K562 (cell line): ENCODE results near the gene XKR7. TPM values are rescaled to one million over a fixed set of nuclear protein-coding genes. Genes with fewer than 3 reads are reported as not detected.

Experiments used
- DACH1 ChIP-seq: fragments of 450-650 bp; IDR thresholded peaks from 2 replicates; pipeline ENCODE4 v1.6.1; 2018; ENCODE audit not compliant: partially characterized antibody
- DNMT1 ChIP-seq: fragments of 450-650 bp; IDR thresholded peaks from 2 replicates; pipeline ENCODE4 v1.6.1; 2016; ENCODE audit warnings: antibody characterized with exemption, mild to moderate bottlenecking
- DPF2 ChIP-seq: fragments of 450-650 bp; IDR thresholded peaks from 2 replicates; pipeline ENCODE4 v1.6.1; 2016
- GABPB2 ChIP-seq: fragments of 250-450 bp; sonication (Bioruptor Pico); conservative IDR thresholded peaks from 2 replicates; pipeline ENCODE4 v1.5.1; 2021; ENCODE audit warnings: mild to moderate bottlenecking
- GTF2E2 ChIP-seq: fragments of 200-800 bp; sonication (Bioruptor generic); IDR thresholded peaks from 2 replicates; pipeline ENCODE4 v1.6.1; 2016; ENCODE audit warnings: missing genetic modification characterization, missing compliant biosample characterization
- HDAC6 ChIP-seq: IDR thresholded peaks from 2 replicates; pipeline ENCODE4 v1.6.1; 2012; ENCODE audit warnings: low read depth, mild to moderate bottlenecking, control low read depth, inconsistent platforms, low read length, moderate library complexity
- KAT8 ChIP-seq: fragments of 450-650 bp; IDR thresholded peaks from 2 replicates; pipeline ENCODE4 v1.6.1; 2016; ENCODE audit warnings: low read depth, mild to moderate bottlenecking
- MCM3 ChIP-seq: fragments of 450-650 bp; IDR thresholded peaks from 2 replicates; pipeline ENCODE4 v1.6.1; 2016
- MIER1 ChIP-seq: fragments of 450-650 bp; IDR thresholded peaks from 2 replicates; pipeline ENCODE4 v1.6.1; 2016; ENCODE audit warnings: antibody characterized with exemption, mild to moderate bottlenecking, low read depth
- NFATC3 ChIP-seq: fragments of 450-650 bp; IDR thresholded peaks from 2 replicates; pipeline ENCODE4 v1.6.1; 2017; ENCODE audit warnings: mild to moderate bottlenecking
- NFYB ChIP-seq: IDR thresholded peaks from 2 replicates; pipeline ENCODE4 v1.6.1; 2011; ENCODE audit warnings: mild to moderate bottlenecking, moderate library complexity; ENCODE audit not compliant: insufficient read length; ENCODE audit errors: extremely low read depth
- NRF1 ChIP-seq, 2 experiments: fragments of 450-650 bp; IDR thresholded peaks in 1 of 2; conservative IDR thresholded peaks in 1 of 2; 2 replicates each; pipeline ENCODE4 v1.6.1; 2014; ENCODE audit warnings: mild to moderate bottlenecking in 2 of 2
- PRPF4 ChIP-seq: fragments of 200-400 bp; formaldehyde crosslinking; IDR thresholded peaks from one replicate; pipeline ENCODE4 v1.6.1; 2017; ENCODE audit warnings: low read length, low read depth, mild to moderate bottlenecking; ENCODE audit not compliant: insufficient read depth, poor library complexity, severe bottlenecking
- SNIP1 ChIP-seq: fragments of 450-650 bp; IDR thresholded peaks from 2 replicates; pipeline ENCODE4 v1.7.1; 2017; ENCODE audit warnings: low read depth, mild to moderate bottlenecking
- TCF3 ChIP-seq: sonication (generic); formaldehyde crosslinking; IDR thresholded peaks from 2 replicates; pipeline ENCODE4 v1.4.0; 2020; ENCODE audit warnings: mild to moderate bottlenecking, missing genetic modification reagents
- TEAD2 ChIP-seq: fragments of 450-650 bp; IDR thresholded peaks from 2 replicates; pipeline ENCODE4 v1.6.1; 2016; ENCODE audit warnings: missing genetic modification characterization, control low read depth, missing compliant biosample characterization
- ZHX1 ChIP-seq: fragments of 150-350 bp; conservative IDR thresholded peaks from 2 replicates; pipeline ENCODE4 v1.6.1; 2014; ENCODE audit warnings: low read length
- ZNF639 ChIP-seq, 2 experiments: fragments of 200-800 bp in 1 of 2; sonication (Bioruptor generic) in 1 of 2; sonication (generic) in 1 of 2; formaldehyde crosslinking in 1 of 2; IDR thresholded peaks in 1 of 2; conservative IDR thresholded peaks in 1 of 2; 2 replicates each; pipeline versions ENCODE4 v1.5.0 to v1.6.1; 2016 to 2020; ENCODE audit warnings: missing compliant biosample characterization in 1 of 2, missing genetic modification characterization in 1 of 2, missing genetic modification reagents in 1 of 2
- ZNF707 ChIP-seq: fragments of 250-450 bp; sonication (Bioruptor Pico); conservative IDR thresholded peaks from 2 replicates; pipeline ENCODE4 v1.8.0; 2022; ENCODE audit warnings: inconsistent platforms, mild to moderate bottlenecking, moderate library complexity
- polyA plus RNA-seq, 8 experiments: library from polyadenylated mRNA; depleted of rRNA in 4 of 8; stranded (reverse) in 5 of 8; unstranded in 3 of 8; fragments of >200 nt; fragmentation: Nextera tagmentation in 2 of 8; fragmentation: Illumina TruSeq in 1 of 8; extraction: Ambion mirVana in 2 of 8; extraction: Trizol in 1 of 8; gene quantifications; 2 replicates each; pipeline versions ENCODE4 v1.2.1 to v1.2.3, GENCODE V29; 2011 to 2014; ENCODE audit warnings: inconsistent platforms in 1 of 8, missing spikeins in 1 of 8
- total RNA-seq, 7 experiments: library from RNA; depleted of rRNA in 6 of 7; stranded (reverse); fragments of >200 nt in 6 of 7; fragmentation: Illumina TruSeq in 2 of 7; extraction: Trizol in 2 of 7; gene quantifications; 2 replicates each; pipeline versions ENCODE4 v1.2.1 to v1.2.3, GENCODE V29; 2011 to 2021; ENCODE audit warnings: low replicate concordance in 1 of 7
- TF ChIP-seq, protein P1 (sequence below): fragments of 450-650 bp; IDR thresholded peaks from 2 replicates; pipeline ENCODE4 v1.7.0; 2016; ENCODE audit warnings: borderline replicate concordance
- TF ChIP-seq, protein P2 (sequence below): fragments of 450-650 bp; IDR thresholded peaks from 2 replicates; pipeline ENCODE4 v1.6.1; 2016; ENCODE audit warnings: borderline replicate concordance

Gene XKR7
- total and polyA plus RNA-seq, 9 of the 15 experiments (the other 6 are each of a cell fraction or from before 2014, with no cell fraction given) = 0.02 TPM; not detected in 8

GRCh38 chr20:31968291-31969126 lies 558 bp downstream of the XKR7 start (continued):
- TF ChIP-seq DPF2 = no peak
- no peak for TF ChIP-seq GABPB2 (CRISPR knock-in tag)
- TF ChIP-seq GTF2E2 = no peak
- no peak for TF ChIP-seq KAT8
- no peak for TF ChIP-seq DACH1
- TF ChIP-seq PRPF4 = no peak
- TF ChIP-seq NRF1 (conservative IDR thresholded peaks at IDR 0.05 in 1 of 2, IDR thresholded peaks at IDR 0.05 in 1 of 2) = no peak
- TF ChIP-seq NFATC3 = no peak
- TF ChIP-seq TCF3 (CRISPR knock-in tag) = peak; percentile 80
- no peak for TF ChIP-seq DNMT1
- TF ChIP-seq, protein P1, sequence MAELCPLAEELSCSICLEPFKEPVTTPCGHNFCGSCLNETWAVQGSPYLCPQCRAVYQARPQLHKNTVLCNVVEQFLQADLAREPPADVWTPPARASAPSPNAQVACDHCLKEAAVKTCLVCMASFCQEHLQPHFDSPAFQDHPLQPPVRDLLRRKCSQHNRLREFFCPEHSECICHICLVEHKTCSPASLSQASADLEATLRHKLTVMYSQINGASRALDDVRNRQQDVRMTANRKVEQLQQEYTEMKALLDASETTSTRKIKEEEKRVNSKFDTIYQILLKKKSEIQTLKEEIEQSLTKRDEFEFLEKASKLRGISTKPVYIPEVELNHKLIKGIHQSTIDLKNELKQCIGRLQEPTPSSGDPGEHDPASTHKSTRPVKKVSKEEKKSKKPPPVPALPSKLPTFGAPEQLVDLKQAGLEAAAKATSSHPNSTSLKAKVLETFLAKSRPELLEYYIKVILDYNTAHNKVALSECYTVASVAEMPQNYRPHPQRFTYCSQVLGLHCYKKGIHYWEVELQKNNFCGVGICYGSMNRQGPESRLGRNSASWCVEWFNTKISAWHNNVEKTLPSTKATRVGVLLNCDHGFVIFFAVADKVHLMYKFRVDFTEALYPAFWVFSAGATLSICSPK = no peak
- no peak for TF ChIP-seq ZHX1
- no peak for TF ChIP-seq SNIP1
- TF ChIP-seq, protein P2, sequence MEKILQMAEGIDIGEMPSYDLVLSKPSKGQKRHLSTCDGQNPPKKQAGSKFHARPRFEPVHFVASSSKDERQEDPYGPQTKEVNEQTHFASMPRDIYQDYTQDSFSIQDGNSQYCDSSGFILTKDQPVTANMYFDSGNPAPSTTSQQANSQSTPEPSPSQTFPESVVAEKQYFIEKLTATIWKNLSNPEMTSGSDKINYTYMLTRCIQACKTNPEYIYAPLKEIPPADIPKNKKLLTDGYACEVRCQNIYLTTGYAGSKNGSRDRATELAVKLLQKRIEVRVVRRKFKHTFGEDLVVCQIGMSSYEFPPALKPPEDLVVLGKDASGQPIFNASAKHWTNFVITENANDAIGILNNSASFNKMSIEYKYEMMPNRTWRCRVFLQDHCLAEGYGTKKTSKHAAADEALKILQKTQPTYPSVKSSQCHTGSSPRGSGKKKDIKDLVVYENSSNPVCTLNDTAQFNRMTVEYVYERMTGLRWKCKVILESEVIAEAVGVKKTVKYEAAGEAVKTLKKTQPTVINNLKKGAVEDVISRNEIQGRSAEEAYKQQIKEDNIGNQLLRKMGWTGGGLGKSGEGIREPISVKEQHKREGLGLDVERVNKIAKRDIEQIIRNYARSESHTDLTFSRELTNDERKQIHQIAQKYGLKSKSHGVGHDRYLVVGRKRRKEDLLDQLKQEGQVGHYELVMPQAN = peak; percentile 89
- TF ChIP-seq MCM3 = no peak
- TF ChIP-seq TEAD2 (tag) = no peak
- TF ChIP-seq NFYB = no peak
- TF ChIP-seq ZNF707 (CRISPR knock-in tag) = no peak
- peak; percentile 99 for TF ChIP-seq MIER1
- peak; percentile 95 to 100 for TF ChIP-seq ZNF639 (CRISPR knock-in tag; conservative IDR thresholded peaks at IDR 0.05 in 1 of 2, IDR thresholded peaks at IDR 0.05 in 1 of 2)
- TF ChIP-seq HDAC6 = no peak
